HG03025 (cell line): ENCODE data around the gene TIMM8A.
"Not testable (repeated sequence)": the region's sequence is repeated elsewhere in the genome, so short reads cannot be mapped to it uniquely, and the experiment has no call there.

ENCODE experiments used
- ATAC-seq: cut with Tn5 transposase; IDR thresholded peaks from one replicate; pipeline ENCODE4 v1.9.1; 2021; ENCODE audit warnings: mild to moderate bottlenecking, moderate library complexity; ENCODE audit not compliant: unreplicated experiment, low FRiP score

TIMM8A gene

GRCh38 chrX:101360390-101360789 lies 11.8 kb upstream of the TIMM8A start:
- ATAC-seq, result no peak

- no peak for ATAC-seq
These were observed 11.4 kb upstream of the TIMM8A start for GRCh38 chrX:101359966-101360365.

- ATAC-seq, result no peak
These were observed 8.7 kb upstream of the TIMM8A start for GRCh38 chrX:101357166-101357795.

GRCh38 chrX:101349193-101349562 lies 636 bp upstream of the TIMM8A start:
- no peak for ATAC-seq

GRCh38 chrX:101347859-101348451 lies 587 bp downstream of the TIMM8A start:
- no peak for ATAC-seq

GRCh38 chrX:101337776-101338271 lies 10.7 kb downstream of the TIMM8A start:
- ATAC-seq, result no peak

- ATAC-seq, result not testable (repeated sequence)
These were observed 14.2 kb downstream of the TIMM8A start for GRCh38 chrX:101334310-101334709.

- not testable (repeated sequence) for ATAC-seq
These were observed 21.9 kb downstream of the TIMM8A start for GRCh38 chrX:101326600-101326999.

GRCh38 chrX:101303790-101304189 lies 44.8 kb downstream of the TIMM8A start:
- ATAC-seq, result no peak
